ENCODE results near the gene USP40.

Gene USP40

DNA sequence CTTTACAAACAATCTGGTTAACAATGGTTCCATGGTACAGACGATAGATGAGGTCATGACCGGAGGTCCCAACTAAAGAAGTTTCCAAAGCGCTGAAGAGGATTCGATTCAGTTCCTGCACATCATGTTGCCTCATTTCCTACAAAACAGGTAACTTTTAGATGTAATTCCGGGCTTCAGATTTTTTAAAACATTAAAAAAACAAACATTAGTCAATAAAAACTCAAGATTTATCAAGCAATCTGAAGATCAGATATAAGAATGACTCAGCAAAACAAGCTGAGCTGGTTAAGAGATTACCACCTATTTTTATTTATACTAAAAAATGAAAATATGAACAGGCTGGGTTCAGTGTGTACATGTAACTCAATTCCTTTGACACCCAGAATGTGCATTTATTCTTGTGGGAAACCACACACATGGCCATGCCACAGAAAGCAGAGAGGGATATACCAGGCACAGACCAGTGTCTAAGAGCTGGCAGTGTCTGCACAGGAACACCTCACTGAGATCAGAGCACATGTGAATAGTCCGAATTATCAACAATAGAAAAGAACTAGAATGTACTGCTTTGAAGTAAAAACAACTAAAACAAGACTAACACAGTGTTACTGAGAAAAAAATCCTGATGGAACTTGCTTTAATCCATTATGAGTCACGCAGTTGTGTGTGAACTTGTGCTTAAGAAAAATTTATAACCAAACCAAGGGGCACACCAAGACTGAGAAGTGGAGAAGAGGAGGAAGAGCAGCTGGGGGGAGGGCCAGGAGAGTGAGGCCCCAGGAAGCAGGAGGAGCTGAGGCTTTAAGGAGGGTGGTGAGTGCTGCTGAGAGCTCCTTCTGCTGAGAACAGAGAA, 9.5 kb downstream of the USP40 start:
- no peak for DNase-seq (ENCODE audit: low read depth in 3 of 3, low spot score in 1 of 3)

DNA sequence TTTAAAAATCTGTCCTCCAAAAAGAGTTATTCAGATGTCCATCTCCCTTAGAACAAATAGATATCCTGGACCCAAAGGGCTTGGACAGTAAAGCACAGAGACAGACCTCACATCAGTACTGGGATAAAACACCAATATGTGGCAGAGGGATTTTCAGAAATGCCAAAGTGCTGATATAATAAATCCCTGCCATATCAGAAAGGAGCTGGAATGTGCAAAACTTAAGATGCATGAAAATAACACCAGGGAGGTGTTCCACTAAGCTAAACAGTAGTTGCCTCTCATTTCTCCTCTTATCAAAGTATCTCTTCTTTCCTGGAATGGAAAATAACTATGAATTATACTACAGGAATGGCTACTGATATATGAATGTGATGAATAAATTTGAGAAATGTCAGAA, 13.2 kb downstream of the USP40 start:
- DNase-seq (ENCODE audit: low read depth in 3 of 3, low spot score in 1 of 3) = no peak

DNA sequence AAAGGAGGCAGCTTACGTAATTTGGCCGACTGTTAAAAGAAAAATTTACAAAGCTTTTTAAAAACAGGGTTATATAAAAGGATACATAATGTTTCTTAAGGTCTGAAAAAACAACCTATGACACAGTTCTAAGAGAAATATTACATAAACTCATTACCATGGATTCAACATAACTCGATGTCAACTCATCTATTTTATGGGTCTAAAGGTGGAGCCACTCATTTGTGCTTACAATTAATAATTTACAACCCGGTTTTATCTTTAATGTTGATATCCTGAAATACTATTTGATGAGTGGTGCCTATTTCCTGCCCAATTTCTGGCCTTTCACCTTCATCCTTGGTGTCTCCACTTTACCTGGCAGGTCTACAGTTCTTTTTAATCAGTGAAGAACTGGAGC, 15.1 kb downstream of the USP40 start:
- DNase-seq (ENCODE audit: low read depth in 3 of 3, low spot score in 1 of 3) = no peak

GRCh38 chr2:233546774-233547173, 19.8 kb downstream of the USP40 start:
- DNase-seq (ENCODE audit: low read depth in 3 of 3, low spot score in 1 of 3) = no peak

DNA sequence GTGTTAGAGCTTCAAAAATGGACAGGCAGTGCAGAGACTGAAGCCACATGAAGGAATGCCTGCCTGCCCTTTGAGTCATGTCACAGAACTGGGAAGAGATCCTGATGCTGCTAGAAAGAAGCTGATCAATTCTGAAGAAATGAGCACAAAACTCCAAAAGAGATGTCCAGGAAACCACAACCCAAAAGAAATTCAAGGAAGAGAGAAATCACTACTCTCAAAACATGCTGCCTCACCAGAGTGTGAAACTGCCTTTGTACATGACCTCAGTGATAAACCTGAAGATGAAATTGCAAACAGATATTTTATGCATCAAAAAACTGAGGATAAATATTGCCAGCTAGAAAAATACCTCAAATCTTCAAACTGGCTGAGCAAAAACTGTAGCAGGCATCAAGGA, 20.5 kb downstream of the USP40 start:
- DNase-seq (ENCODE audit: low read depth in 3 of 3, low spot score in 1 of 3) = no peak

- no peak for DNase-seq (ENCODE audit: low read depth in 3 of 3, low spot score in 1 of 3)
These were observed 22.4 kb downstream of the USP40 start for GRCh38 chr2:233544200-233544610.

DNA sequence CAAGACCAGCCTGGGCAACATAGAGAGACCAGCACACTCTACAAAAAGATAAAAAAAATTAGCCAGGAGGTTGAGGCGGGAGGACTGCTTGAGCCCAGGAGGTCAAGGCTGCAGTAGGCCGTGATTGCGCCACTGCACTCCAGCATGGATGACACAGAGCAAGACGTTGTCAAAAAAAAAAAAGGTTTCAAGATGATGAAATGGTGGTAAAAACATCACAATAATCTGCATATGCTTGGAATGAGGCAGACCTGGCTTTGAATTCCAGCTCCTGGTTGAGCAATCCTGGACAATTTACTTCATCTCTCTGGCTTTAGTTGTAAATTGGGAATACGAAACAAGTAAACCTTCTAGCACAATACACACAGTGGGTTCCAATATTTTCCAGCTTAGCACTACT, 24.1 kb downstream of the USP40 start:
- DNase-seq (ENCODE audit: low read depth in 3 of 3, low spot score in 1 of 3) = no peak

- DNase-seq (ENCODE audit: low read depth in 3 of 3, low spot score in 1 of 3) = no peak
These were observed 27.8 kb downstream of the USP40 start for GRCh38 chr2:233538741-233539140.

- no peak for DNase-seq (ENCODE audit: low read depth in 3 of 3, low spot score in 1 of 3)
These were observed 31.3 kb downstream of the USP40 start for GRCh38 chr2:233535271-233535670.

- no peak for DNase-seq (ENCODE audit: low read depth in 3 of 3, low spot score in 1 of 3)
These were observed 33.6 kb downstream of the USP40 start for GRCh38 chr2:233532971-233533370.

DNA sequence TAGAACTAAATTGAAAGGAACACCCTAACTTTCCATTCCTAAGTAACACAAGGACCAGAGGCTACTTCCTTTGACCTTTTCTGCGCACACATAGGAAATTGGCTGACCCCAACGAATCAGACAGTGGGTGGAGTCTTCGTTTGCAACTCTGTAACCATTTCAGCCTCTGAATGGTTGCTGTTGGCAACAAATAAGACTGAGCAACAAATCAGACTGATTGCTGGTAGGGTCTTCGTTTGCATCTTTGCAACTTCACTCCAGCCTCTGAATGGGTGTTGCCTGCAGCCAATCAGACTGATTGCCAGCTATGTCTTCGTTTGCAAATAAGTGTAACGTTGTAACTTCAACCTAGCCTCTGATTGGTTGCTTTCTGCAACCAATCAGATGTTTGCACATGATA, 34.6 kb downstream of the USP40 start:
- no peak for DNase-seq (ENCODE audit: low read depth in 3 of 3, low spot score in 1 of 3)

GRCh38 chr2:233530381-233530780, 36.2 kb downstream of the USP40 start:
- DNase-seq (ENCODE audit: low read depth in 3 of 3, low spot score in 1 of 3) = no peak

DNA sequence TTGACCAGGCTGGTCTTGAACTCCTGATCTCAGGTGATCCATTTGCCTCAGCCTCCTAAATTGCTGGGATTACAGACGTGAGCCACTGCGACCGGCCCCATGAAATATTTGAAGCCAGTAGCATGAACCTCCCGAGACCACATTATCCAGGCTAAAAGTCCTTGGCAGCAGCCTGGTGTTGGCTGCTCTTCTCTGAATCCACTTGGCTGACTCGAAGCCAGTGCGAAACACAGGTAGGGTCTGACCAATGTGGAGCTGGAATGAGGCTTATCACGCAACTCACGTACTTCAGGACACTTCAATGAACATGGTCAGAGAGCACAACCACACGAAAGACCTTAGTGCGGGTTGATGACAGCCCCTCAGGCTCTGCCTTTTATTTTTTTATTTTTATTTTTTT, 38.4 kb downstream of the USP40 start:
- no peak for DNase-seq (ENCODE audit: low read depth in 3 of 3, low spot score in 1 of 3)

DNA sequence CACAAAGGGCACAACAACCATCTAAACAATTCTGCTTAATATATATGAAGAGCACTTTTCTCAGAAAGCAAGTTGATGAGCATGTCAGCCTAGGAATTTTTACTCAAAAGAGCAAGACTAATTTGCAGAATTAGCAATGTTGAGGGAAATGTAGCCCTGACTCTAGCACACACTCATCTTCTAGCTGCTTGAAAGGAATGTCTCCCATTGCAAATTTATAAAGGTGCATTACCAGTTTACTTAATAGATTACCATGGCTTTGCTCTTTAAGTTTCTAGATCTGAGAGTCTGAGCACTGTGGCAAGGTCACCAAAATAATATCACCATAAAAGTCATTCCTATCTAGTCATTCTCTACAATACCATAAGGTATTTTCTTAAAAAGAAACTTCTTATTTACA, 40.8 kb downstream of the USP40 start:
- DNase-seq (ENCODE audit: low read depth in 3 of 3, low spot score in 1 of 3) = no peak

DNA sequence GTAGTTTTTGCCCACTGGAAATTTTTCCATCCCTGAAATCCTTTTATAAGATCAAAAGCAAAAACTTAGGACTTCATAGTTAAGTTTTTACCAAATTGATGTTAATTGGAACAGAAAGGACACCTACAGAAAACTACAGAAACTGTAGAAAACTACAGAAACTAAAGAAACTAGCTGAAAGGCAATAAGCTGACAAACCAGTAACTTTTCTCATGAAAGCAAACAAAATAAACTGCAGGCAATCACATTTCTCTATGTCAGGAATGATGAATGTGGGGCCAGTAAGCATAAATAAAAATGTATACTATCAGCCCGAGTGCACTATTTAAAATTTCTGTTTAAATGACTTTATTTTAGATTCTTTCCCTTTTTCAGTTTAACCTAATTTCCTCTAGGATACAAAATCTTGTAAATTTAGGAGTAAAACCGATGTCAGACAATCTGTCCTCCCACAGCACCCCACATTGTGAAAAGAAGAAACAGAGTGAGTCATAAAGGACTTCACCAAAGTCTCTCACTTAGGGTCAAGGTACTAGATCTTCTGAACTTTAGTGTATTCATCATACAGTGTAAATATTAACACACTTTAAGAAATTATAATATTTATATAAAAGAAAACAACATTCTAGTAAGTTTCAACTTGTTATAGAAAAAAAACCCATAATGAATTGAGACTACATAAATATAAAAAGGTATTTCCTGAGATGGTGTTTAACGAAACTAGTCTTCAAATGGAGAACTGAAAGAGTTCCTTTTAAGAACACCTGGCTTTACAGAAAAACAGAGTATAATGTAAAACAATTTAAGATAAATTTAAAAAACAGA, 46.6 kb downstream of the USP40 start:
- DNase-seq (ENCODE audit: low read depth in 3 of 3, low spot score in 1 of 3) = no peak

DNA sequence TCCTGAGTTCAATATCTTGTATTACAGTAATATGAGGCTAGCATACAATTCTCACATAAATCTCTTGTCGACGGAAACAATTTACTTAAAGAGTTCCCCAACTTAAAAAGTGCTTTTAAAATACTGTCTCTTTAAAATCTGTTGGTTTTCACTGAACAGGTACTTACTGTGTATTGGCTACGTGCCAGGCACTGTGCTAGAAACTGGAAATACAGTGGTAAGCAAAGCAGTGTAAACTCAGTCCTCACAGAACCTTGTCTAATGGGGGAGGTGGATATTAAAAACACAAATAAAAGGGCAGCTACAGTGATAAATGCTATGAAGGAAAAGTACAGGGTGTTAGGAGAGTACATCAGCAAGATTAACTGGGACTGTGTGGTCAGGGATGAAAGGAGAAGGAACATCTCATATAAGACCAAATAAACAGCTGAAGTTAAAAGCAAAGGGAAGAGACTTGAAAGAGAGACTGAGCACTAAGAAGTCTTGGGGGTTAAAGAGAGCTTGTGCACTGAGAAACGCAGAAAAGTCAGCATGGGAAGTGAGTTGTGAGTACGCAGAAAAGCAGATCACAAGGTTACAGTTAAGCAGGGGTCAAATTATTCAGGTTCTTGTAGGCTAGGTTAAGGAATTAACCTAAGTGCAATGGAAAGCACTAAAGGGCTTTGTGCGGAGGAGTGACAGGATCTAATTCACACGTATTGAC, 52.5 kb downstream of the USP40 start:
- no peak for DNase-seq (ENCODE audit: low read depth in 3 of 3, low spot score in 1 of 3)

DNA sequence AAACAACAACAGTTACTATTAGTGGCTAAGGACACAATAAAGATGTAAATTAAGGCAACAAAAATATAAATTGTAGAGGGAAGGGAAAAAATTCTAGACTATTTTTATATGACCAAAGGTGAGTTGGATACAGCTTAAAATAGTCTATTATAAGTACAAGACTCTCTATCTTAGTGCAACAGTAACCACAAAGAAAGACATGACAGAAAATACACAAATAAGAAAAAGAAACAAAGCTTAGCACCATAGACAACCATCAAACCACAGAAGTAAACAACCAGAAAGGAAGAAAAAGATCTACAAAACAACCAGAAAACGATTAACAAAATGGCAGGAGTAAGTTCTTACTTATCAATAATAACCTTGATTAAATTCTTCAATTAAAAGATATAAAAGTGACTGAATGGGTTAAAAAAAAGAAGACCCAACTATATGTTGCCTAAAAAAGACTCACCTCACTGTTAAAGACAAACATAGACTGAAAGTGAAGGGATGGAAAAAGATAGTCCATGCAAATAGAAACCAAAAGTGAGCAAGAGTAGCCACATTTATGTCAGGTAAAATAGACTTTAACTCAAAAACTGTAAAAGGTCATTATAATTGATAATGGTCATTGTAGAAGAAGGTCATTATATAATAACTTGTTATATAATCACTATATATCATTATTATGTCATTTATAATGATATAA, 62.5 kb downstream of the USP40 start:
- DNase-seq (ENCODE audit: low read depth in 3 of 3, low spot score in 1 of 3) = no peak

GRCh38 chr2:233503481-233503880, 63.1 kb downstream of the USP40 start:
- no peak for DNase-seq (ENCODE audit: low read depth in 3 of 3, low spot score in 1 of 3)

- DNase-seq (ENCODE audit: low read depth in 3 of 3, low spot score in 1 of 3) = no peak
These were observed 65.1 kb downstream of the USP40 start for GRCh38 chr2:233501198-233502076.

- no peak for DNase-seq (ENCODE audit: low read depth in 3 of 3, low spot score in 1 of 3)
These were observed 66.7 kb downstream of the USP40 start for GRCh38 chr2:233499928-233500327.

All from stimulated activated CD4-positive, alpha-beta T cell treated with anti-CD3 and anti-CD28 coated beads, TNF-alpha, amount 100 ng/mL, for 1 hour (primary cell).